K562 (cell line): ENCODE results near the gene AKNA. TPM values are rescaled to one million over a fixed set of nuclear protein-coding genes. Genes with fewer than 3 reads are reported as not detected.

Source experiments
- ATAC-seq: fragments of 200-7000 bp; cut with Tn5 transposase; 3 replicates; pipeline ENCODE4 v1.9.1; 2020; ENCODE audit warnings: moderate library complexity
- BruUV-seq: library from RNA; stranded (reverse); fragments of 400-500 nt; replicated peaks from 2 replicates; lab custom pipeline; 2021; lab: Mats Ljungman, UMichigan
- CTCF ChIA-PET: fragments of 300-600 bp; formaldehyde crosslinking; extraction: SDS; loops from one replicate; lab custom pipeline; 2021; ENCODE audit warnings: low intra/inter-chr PET ratio; lab: Yijun Ruan, JAX
- POLR2A ChIA-PET: fragments of 300-600, 350-650 bp; sonication (Branson Sonifier 250); formaldehyde crosslinking; extraction: SDS; loops from one replicate; lab custom pipeline; 2021; ENCODE audit warnings: antibody characterized with exemption, inconsistent platforms; lab: Yijun Ruan, JAX
- DNase-seq, 4 experiments: peaks; one replicate each; pipeline versions ENCODE4 v3.0.0 to v3.0.0-alpha.2; 2011 to 2018; ENCODE audit warnings: low spot score in 3 of 4, mixed read lengths in 3 of 4; ENCODE audit errors: extremely low read depth in 1 of 4
- FAIRE-seq: peaks from 2 replicates; lab custom pipeline; 2011; peaks lifted over from hg19 to GRCh38; lab: Jason Lieb, UNC
- H2AFZ ChIP-seq: 2 replicates; pipeline ENCODE4 v1.6.0; 2011; ENCODE audit warnings: low read depth, low read length, control low read depth, inconsistent platforms
- H3K27ac ChIP-seq: fragments of 200-600 bp; 3 replicates; pipeline ENCODE4 v1.8.0; 2011; ENCODE audit warnings: low read depth, mild to moderate bottlenecking, control low read depth, inconsistent platforms, low read length, moderate library complexity, mixed read lengths; ENCODE audit errors: extremely low read depth
- H3K27me3 ChIP-seq, 2 experiments: fragments of 300-600 bp in 1 of 2; 2 replicates in 1 of 2; 3 replicates in 1 of 2; pipeline versions ENCODE4 v1.6.0 to v1.8.0; 2011; ENCODE audit warnings: inconsistent platforms in 2 of 2, low read length in 2 of 2, mild to moderate bottlenecking in 1 of 2, mixed read lengths in 1 of 2, moderate library complexity in 1 of 2; ENCODE audit not compliant: control insufficient read depth in 2 of 2, insufficient read depth in 2 of 2
- H3K36me3 ChIP-seq: fragments of 300-600 bp; 3 replicates; pipeline ENCODE4 v1.8.0; 2011; ENCODE audit warnings: mild to moderate bottlenecking, low read length, inconsistent platforms; ENCODE audit not compliant: control insufficient read depth, insufficient read depth
- H3K4me1 ChIP-seq, 2 experiments: fragments of 200-600 bp in 1 of 2; replicated peaks in 1 of 2; 2 replicates in 1 of 2; 3 replicates in 1 of 2; pipeline versions ENCODE4 v1.5.1 to v1.8.0; 2011; ENCODE audit warnings: inconsistent platforms in 2 of 2, low read length in 2 of 2, mild to moderate bottlenecking in 1 of 2, mixed read lengths in 1 of 2, moderate library complexity in 1 of 2; ENCODE audit not compliant: control insufficient read depth in 2 of 2, insufficient read depth in 2 of 2
- H3K4me2 ChIP-seq: 2 replicates; pipeline ENCODE4 v1.6.1; 2011; ENCODE audit warnings: low read length, control low read depth, inconsistent platforms, mixed read lengths; ENCODE audit not compliant: insufficient read depth
- H3K4me3 ChIP-seq: fragments of 200-600 bp; sonication (generic), shearing (Covaris generic); 2 replicates; pipeline ENCODE4 v1.5.1; 2016; ENCODE audit warnings: control low read depth, inconsistent platforms
- H3K79me2 ChIP-seq: fragments of 200-600 bp; 3 replicates; pipeline ENCODE4 v1.8.0; 2011; ENCODE audit warnings: low read length, inconsistent platforms; ENCODE audit not compliant: control insufficient read depth, insufficient read depth
- H3K9ac ChIP-seq, 2 experiments: 2 replicates each; pipeline versions ENCODE4 v1.6.0 to v1.6.1; 2011; ENCODE audit warnings: low read depth in 2 of 2, low read length in 2 of 2, control low read depth in 1 of 2, inconsistent platforms in 1 of 2, mild to moderate bottlenecking in 1 of 2, mixed read lengths in 1 of 2; ENCODE audit not compliant: insufficient read depth in 1 of 2
- H3K9me1 ChIP-seq: one replicate; pipeline ENCODE4 v1.6.0; 2011; ENCODE audit warnings: inconsistent platforms, mild to moderate bottlenecking, low read length, moderate library complexity; ENCODE audit not compliant: control insufficient read depth, insufficient read depth
- H3K9me3 ChIP-seq: replicated peaks from 2 replicates; pipeline ENCODE4 v1.5.1; 2011; ENCODE audit warnings: low read depth, low read length, inconsistent platforms; ENCODE audit not compliant: control insufficient read depth, insufficient read depth
- H4K20me1 ChIP-seq: replicated peaks from 2 replicates; pipeline ENCODE4 v1.6.1; 2011; ENCODE audit warnings: low read length, inconsistent platforms, mixed read lengths; ENCODE audit not compliant: control insufficient read depth, insufficient read depth
- C11orf30 ChIP-seq: fragments of 450-650 bp; IDR thresholded peaks from 2 replicates; pipeline ENCODE4 v1.6.1; 2016; ENCODE audit warnings: low read depth, mild to moderate bottlenecking
- ELK1 ChIP-seq: sonication (generic); formaldehyde crosslinking; IDR thresholded peaks from 2 replicates; pipeline ENCODE4 v1.8.1; 2022; ENCODE audit warnings: missing genetic modification reagents
- FOXK2 ChIP-seq, 2 experiments: fragments of 450-650 bp; IDR thresholded peaks in 1 of 2; conservative IDR thresholded peaks in 1 of 2; 2 replicates each; pipeline ENCODE4 v1.6.1; 2016; ENCODE audit warnings: low read depth in 2 of 2, mild to moderate bottlenecking in 1 of 2
- GMEB1 ChIP-seq: fragments of 250-450 bp; sonication (Bioruptor Pico); IDR thresholded peaks from 2 replicates; pipeline ENCODE4 v1.4.0; 2020; ENCODE audit warnings: mild to moderate bottlenecking
- HES1 ChIP-seq: fragments of 450-650 bp; IDR thresholded peaks from 2 replicates; pipeline ENCODE4 v1.6.1; 2016; ENCODE audit warnings: low read depth, mild to moderate bottlenecking, moderate library complexity
- ID3 ChIP-seq, 2 experiments: fragments of 250-450 bp in 1 of 2; fragments of 450-650 bp in 1 of 2; sonication (Bioruptor Pico) in 1 of 2; IDR thresholded peaks; 2 replicates each; pipeline versions ENCODE4 v1.6.1 to v1.8.0; 2016 to 2021; ENCODE audit warnings: mild to moderate bottlenecking in 2 of 2, moderate library complexity in 2 of 2, missing compliant biosample characterization in 1 of 2, missing genetic modification characterization in 1 of 2
- ILF3 ChIP-seq: fragments of 450-650 bp; IDR thresholded peaks from 2 replicates; pipeline ENCODE4 v1.6.1; 2018; ENCODE audit warnings: antibody characterized with exemption, mild to moderate bottlenecking, moderate library complexity, borderline replicate concordance
- NFE2 ChIP-seq: IDR thresholded peaks from 2 replicates; pipeline ENCODE4 v1.6.1; 2014; ENCODE audit warnings: antibody characterized with exemption, low read depth
- NR1H2 ChIP-seq: sonication (generic); formaldehyde crosslinking; IDR thresholded peaks from 2 replicates; pipeline ENCODE4 v1.4.0; 2020; ENCODE audit warnings: mild to moderate bottlenecking, missing genetic modification reagents
- PHF8 ChIP-seq: fragments of 200-600 bp; sonication (generic); IDR thresholded peaks from 2 replicates; pipeline ENCODE4 v1.6.1; 2012; ENCODE audit warnings: mixed run types, mild to moderate bottlenecking, inconsistent platforms, low read length, moderate library complexity, borderline replicate concordance
- PURB ChIP-seq: sonication (generic); formaldehyde crosslinking; IDR thresholded peaks from 2 replicates; pipeline ENCODE4 v1.9.0; 2021; ENCODE audit warnings: low read depth, mild to moderate bottlenecking, missing genetic modification reagents
- TAL1 ChIP-seq: fragments of 450-650 bp; IDR thresholded peaks from 2 replicates; pipeline ENCODE4 v1.6.1; 2016; ENCODE audit warnings: mild to moderate bottlenecking
- TBL1XR1 ChIP-seq, 2 experiments: IDR thresholded peaks; 2 replicates each; pipeline ENCODE4 v1.6.1; 2012; ENCODE audit warnings: improper control_type of control experiment in 2 of 2, low read length in 2 of 2, mild to moderate bottlenecking in 1 of 2
- TFAM ChIP-seq: fragments of 250-450 bp; sonication (Bioruptor Pico); conservative IDR thresholded peaks from 2 replicates; pipeline ENCODE4 v1.5.0; 2021; ENCODE audit warnings: mild to moderate bottlenecking, moderate library complexity
- TGIF2 ChIP-seq: sonication (generic); formaldehyde crosslinking; IDR thresholded peaks from 2 replicates; pipeline ENCODE4 v1.8.1; 2022; ENCODE audit warnings: mild to moderate bottlenecking, missing genetic modification reagents, moderate library complexity
- ZNF143 ChIP-seq: sonication (generic); formaldehyde crosslinking; IDR thresholded peaks from 2 replicates; pipeline ENCODE4 v1.9.0; 2022; ENCODE audit warnings: mild to moderate bottlenecking, missing genetic modification reagents
- ZNF165 ChIP-seq: fragments of 250-450 bp; sonication (Bioruptor Pico); IDR thresholded peaks from 2 replicates; pipeline ENCODE4 v1.4.0; 2020; ENCODE audit warnings: borderline replicate concordance
- ZNF212 ChIP-seq: fragments of 450-650 bp; formaldehyde crosslinking; IDR thresholded peaks from 2 replicates; pipeline ENCODE4 v1.4.0; 2020; ENCODE audit warnings: mild to moderate bottlenecking
- ZNF253 ChIP-seq: fragments of 250-450 bp; sonication (Bioruptor Pico); conservative IDR thresholded peaks from 2 replicates; pipeline ENCODE4 v1.6.1; 2021; ENCODE audit warnings: mild to moderate bottlenecking
- ZNF347 ChIP-seq: fragments of 450-650 bp; formaldehyde crosslinking; IDR thresholded peaks from 2 replicates; pipeline ENCODE4 v1.4.0; 2020; ENCODE audit warnings: low read depth, mild to moderate bottlenecking, moderate library complexity
- ZNF764 ChIP-seq: fragments of 250-450 bp; sonication (Bioruptor Pico); IDR thresholded peaks from 2 replicates; pipeline ENCODE4 v1.4.0; 2020; ENCODE audit warnings: low read depth, mild to moderate bottlenecking, moderate library complexity
- whole genome bisulfite sequencing: fragments of 100-300 bp; shearing (Covaris generic); methylation state at CpG from one replicate; pipeline ENCODE4 v1.1.6; 2016; ENCODE audit warnings: low coverage, mixed read lengths; ENCODE audit not compliant: insufficient coverage; ENCODE audit errors: missing lambda C conversion rate; 5-methylcytosine and 5-hydroxymethylcytosine counted together
- in situ Hi-C: fragments of 300-500 bp; cut with MboI; formaldehyde crosslinking; loops from 4 replicates; pipeline ENCODE4 v1.15.0; 2018; ENCODE audit warnings: inconsistent platforms, mixed read lengths
- intact Hi-C: fragments of 100-400 bp; cut with micrococcal nuclease; formaldehyde crosslinking; loops from 2 replicates; pipeline ENCODE4 v1.14.2; 2022
- polyA plus RNA-seq, 8 experiments: library from polyadenylated mRNA; depleted of rRNA in 4 of 8; stranded (reverse) in 5 of 8; unstranded in 3 of 8; fragments of >200 nt; fragmentation: Nextera tagmentation in 2 of 8; fragmentation: Illumina TruSeq in 1 of 8; extraction: Ambion mirVana in 2 of 8; extraction: Trizol in 1 of 8; gene quantifications; 2 replicates each; pipeline versions ENCODE4 v1.2.1 to v1.2.3, GENCODE V29; 2011 to 2014; ENCODE audit warnings: inconsistent platforms in 1 of 8, missing spikeins in 1 of 8
- total RNA-seq, 7 experiments: library from RNA; depleted of rRNA in 6 of 7; stranded (reverse); fragments of >200 nt in 6 of 7; fragmentation: Illumina TruSeq in 2 of 7; extraction: Trizol in 2 of 7; gene quantifications; 2 replicates each; pipeline versions ENCODE4 v1.2.1 to v1.2.3, GENCODE V29; 2011 to 2021; ENCODE audit warnings: low replicate concordance in 1 of 7

Gene AKNA
- total and polyA plus RNA-seq, 9 of the 15 experiments (the other 6 are each of a cell fraction or from before 2014, with no cell fraction given) = 0.29 to 20.5 (median 3.9) TPM

- H3K4me3 ChIP-seq = no peak overlapping the region
- no peaks in the 10 kb centered on the region for H3K9me1 ChIP-seq
- H3K9ac ChIP-seq = no peak overlapping the region
- CTCF ChIA-PET = no interaction called here
- POLR2A ChIA-PET = no interaction called here
- DNase-seq (peak in 2 of 4 experiments; percentile 16 to 24), ATAC-seq (peak; percentile 21), FAIRE-seq (no peak)
- WGBS = 37% methylated on average over 2 of the region's 2 CpGs
- no peaks in the 10 kb centered on the region for H3K9me3 ChIP-seq
- intact Hi-C loops (loop anchor here (5.0 kb wide), 2 partner anchors 167 to 317 kb away; no protein-coding TSS in a partner anchor), in situ Hi-C loops (no loop called here)
- H3K79me2 ChIP-seq = no peaks in the 10 kb centered on the region
- peaks cover 7% of the 10 kb centered on the region; the same call in 1 of the 2 replicates for H4K20me1 ChIP-seq
- H2AFZ ChIP-seq = no peak overlapping the region
- H3K27ac ChIP-seq = no peak overlapping the region
- BruUV-seq = no TSS peak
- peaks cover 4% of the 10 kb centered on the region; the same call in 1 of the 3 replicates for H3K36me3 ChIP-seq
- H3K27me3 ChIP-seq = peaks cover 0 to 12% of the 10 kb centered on the region in 2 experiments; a peak in 2 of 5 replicates
- H3K4me2 ChIP-seq = no peak overlapping the region
- peaks cover 0 to 3% of the 10 kb centered on the region in 2 experiments; a peak in 1 of 5 replicates for H3K4me1 ChIP-seq
- TF ChIP-seq FOXK2 (conservative IDR thresholded peaks at IDR 0.05 in 1 of 2, IDR thresholded peaks at IDR 0.05 in 1 of 2; ENCODE audit: low read depth in 2 of 2) (no peak), TAL1 (no peak), ID3 (CRISPR knock-in tag; IDR thresholded peaks at IDR 0.05) (no peak), ID3 (tag; IDR thresholded peaks at IDR 0.05) (no peak), ZNF347 (CRISPR knock-in tag) (no peak), ZNF253 (CRISPR knock-in tag) (no peak), ELK1 (CRISPR knock-in tag) (no peak), C11orf30 (no peak), NFE2 (no peak), ZNF212 (CRISPR knock-in tag) (no peak), GMEB1 (CRISPR knock-in tag) (no peak), ZNF764 (no peak), TGIF2 (CRISPR knock-in tag) (no peak), ZNF165 (no peak), HES1 (no peak), TBL1XR1 (IDR thresholded peaks at IDR 0.05; ENCODE audit: low read length in 2 of 2) (no peak), PHF8 (no peak), ZNF143 (CRISPR knock-in tag) (no peak), TFAM (no peak), NR1H2 (no peak), ILF3 (no peak), PURB (CRISPR knock-in tag) (no peak)
Measured at GRCh38 chr9:114335745-114336144, 52.0 kb downstream of the AKNA start.
